ENCODE data around the gene TBL1X. TPM values are rescaled to one million over a fixed set of nuclear protein-coding genes. Genes with fewer than 3 reads are reported as not detected.
"Not testable (repeated sequence)": the region's sequence is repeated elsewhere in the genome, so short reads cannot be mapped to it uniquely, and the experiment has no call there.

TBL1X gene
- total RNA-seq, 2 donors from 2014 or later: 16.3 to 18.9 TPM

- DNase-seq: no peak
- Histone ChIP-seq H3K27ac (no peak overlapping the region), H3K4me1 (no peaks in the 10 kb centered on the region), H3K27me3 (no peaks in the 10 kb centered on the region), H3K36me3 (no peaks in the 10 kb centered on the region), H3K4me3 (no peak overlapping the region), H3K9me3 (no peaks in the 10 kb centered on the region), H3K9ac (ENCODE audit: low read depth in 2 of 2, low read length in 2 of 2) (no peak overlapping the region)
- intact Hi-C loops (cut with DNase I): no loop called here
- TF ChIP-seq CTCF (IDR thresholded peaks at IDR 0.05): no peak
Measured at GRCh38 chrX:9429767-9430166, 35.1 kb upstream of the TBL1X start.

DNA sequence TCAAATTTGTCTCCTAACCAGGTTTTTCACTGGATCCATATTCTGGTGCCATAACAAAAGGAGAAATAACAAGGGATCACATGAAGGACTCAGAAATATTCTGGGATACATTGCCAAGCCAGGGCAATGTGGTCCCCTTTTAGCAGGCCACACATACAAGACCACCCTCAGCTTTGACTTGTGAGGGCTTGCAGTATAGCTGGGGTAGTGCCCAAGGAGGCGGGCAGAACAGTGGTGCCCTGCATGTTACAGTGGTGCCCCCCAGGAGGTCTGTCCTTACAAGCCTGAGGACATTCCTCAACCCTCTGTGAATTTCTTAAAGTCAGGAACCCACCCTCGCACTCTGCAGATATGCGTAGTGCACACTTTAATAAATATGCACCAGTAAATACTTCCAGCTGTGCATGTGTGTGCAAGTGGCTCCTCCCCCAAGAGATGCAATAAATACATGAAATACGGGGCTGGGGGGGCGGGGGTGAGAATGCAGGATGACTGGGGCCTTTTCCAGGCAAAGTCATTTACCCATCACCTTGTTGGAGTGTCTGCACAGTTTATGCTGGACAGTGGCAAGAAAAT lies 34.4 kb upstream of the TBL1X start:
- TF ChIP-seq CTCF (IDR thresholded peaks at IDR 0.05): no peak
- Histone ChIP-seq H3K9ac (ENCODE audit: low read depth in 2 of 2, low read length in 2 of 2) (no peak overlapping the region), H3K36me3 (no peaks in the 10 kb centered on the region), H3K9me3 (no peaks in the 10 kb centered on the region), H3K4me3 (no peak overlapping the region), H3K4me1 (no peaks in the 10 kb centered on the region), H3K27ac (no peak overlapping the region), H3K27me3 (no peaks in the 10 kb centered on the region)
- DNase-seq: no peak
- intact Hi-C loops (cut with DNase I): no loop called here

DNA sequence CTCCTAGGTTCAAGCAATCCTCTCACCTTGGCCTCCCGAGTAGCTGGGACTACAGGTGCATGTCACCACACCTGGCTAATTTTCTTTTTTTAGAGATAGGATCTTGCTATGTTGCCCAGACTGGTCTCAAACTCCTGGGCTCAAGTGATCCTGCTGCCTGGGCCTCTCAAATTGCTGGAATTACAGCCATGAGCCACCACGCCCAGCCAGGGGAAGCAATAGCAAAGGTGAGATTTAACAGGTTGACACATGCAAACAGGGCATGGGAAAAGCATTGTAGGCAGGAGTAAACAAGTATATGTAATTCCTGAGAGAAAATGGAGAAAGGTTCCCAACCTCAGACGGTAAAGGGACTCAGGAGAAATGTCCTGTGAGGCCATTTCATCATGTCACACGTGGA lies 33.6 kb upstream of the TBL1X start:
- Histone ChIP-seq H3K4me3 (no peak overlapping the region), H3K27ac (no peak overlapping the region), H3K36me3 (no peaks in the 10 kb centered on the region), H3K9me3 (no peaks in the 10 kb centered on the region), H3K9ac (ENCODE audit: low read depth in 2 of 2, low read length in 2 of 2) (no peak overlapping the region), H3K27me3 (no peaks in the 10 kb centered on the region), H3K4me1 (no peaks in the 10 kb centered on the region)
- no peak for DNase-seq
- no peak for TF ChIP-seq CTCF (IDR thresholded peaks at IDR 0.05)
- intact Hi-C loops (cut with DNase I): no loop called here

GRCh38 chrX:9433596-9433995 lies 31.3 kb upstream of the TBL1X start:
- H3K4me1 ChIP-seq: no peaks in the 10 kb centered on the region
- intact Hi-C loops (cut with DNase I): no loop called here
- H3K4me3 ChIP-seq: no peak overlapping the region
- no peak for TF ChIP-seq CTCF (IDR thresholded peaks at IDR 0.05)
- no peaks in the 10 kb centered on the region for H3K36me3 ChIP-seq
- no peak for DNase-seq
- no peak overlapping the region for H3K27ac ChIP-seq
- no peak overlapping the region for H3K9ac ChIP-seq (ENCODE audit: low read depth in 2 of 2, low read length in 2 of 2)
- no peaks in the 10 kb centered on the region for H3K27me3 ChIP-seq
- H3K9me3 ChIP-seq: no peaks in the 10 kb centered on the region

GRCh38 chrX:9434051-9434550 lies 30.8 kb upstream of the TBL1X start:
- Histone ChIP-seq H3K4me1 (no peaks in the 10 kb centered on the region), H3K27ac (no peak overlapping the region), H3K9me3 (no peaks in the 10 kb centered on the region), H3K27me3 (no peaks in the 10 kb centered on the region), H3K9ac (ENCODE audit: low read depth in 2 of 2, low read length in 2 of 2) (no peak overlapping the region), H3K36me3 (no peaks in the 10 kb centered on the region), H3K4me3 (no peak overlapping the region)
- DNase-seq: no peak
- intact Hi-C loops (cut with DNase I): no loop called here
- no peak for TF ChIP-seq CTCF (IDR thresholded peaks at IDR 0.05)

DNA sequence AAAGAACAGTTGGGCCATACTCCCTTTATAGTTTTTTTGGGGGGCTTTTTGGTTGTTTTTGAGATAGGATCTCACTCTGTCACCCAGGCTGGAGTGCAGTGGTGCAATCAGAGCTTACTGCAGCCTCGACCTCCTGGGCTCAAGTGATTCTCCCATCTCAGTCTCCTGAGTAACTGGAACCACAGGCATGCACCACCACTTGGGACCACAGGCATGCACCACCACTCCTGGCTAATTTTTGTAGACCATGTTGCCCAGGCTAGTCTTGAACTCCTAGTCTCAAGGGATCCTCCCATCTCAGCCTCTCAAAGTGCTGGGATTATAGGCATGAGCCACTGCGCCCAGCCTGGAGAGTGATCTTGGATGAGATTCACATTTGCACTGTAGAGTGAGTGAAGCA lies 29.8 kb upstream of the TBL1X start:
- DNase-seq; H3K36me3 ChIP-seq; H3K27ac ChIP-seq; H3K27me3 ChIP-seq; H3K9ac ChIP-seq (ENCODE audit: low read depth in 2 of 2, low read length in 2 of 2); H3K4me3 ChIP-seq; H3K4me1 ChIP-seq; H3K9me3 ChIP-seq; intact Hi-C loops (cut with DNase I): not testable (repeated sequence)

All from colonic mucosa (tissue), 4 donors.